CD4-positive, alpha-beta T cell treated with Interleukin-15 for 4 hours (primary cell): ENCODE measurements around the gene SNX22.

Experiments used
- DNase-seq: peaks from one replicate; pipeline ENCODE4 v3.0.0-alpha.2; 2020; ENCODE audit warnings: low spot score

SNX22 gene

GRCh38 chr15:64156652-64157331 lies 5.3 kb downstream of the SNX22 start:
- DNase-seq = no peak

- no peak for DNase-seq
Observed at GRCh38 chr15:64157599-64158125, 6.1 kb downstream of the SNX22 start.

- no peak for DNase-seq
Observed at GRCh38 chr15:64158363-64159134, 7.0 kb downstream of the SNX22 start.

- no peak for DNase-seq
Observed at GRCh38 chr15:64161688-64162477, 10.4 kb downstream of the SNX22 start.

- no peak for DNase-seq
Observed at GRCh38 chr15:64162478-64162868, 10.9 kb downstream of the SNX22 start.

- DNase-seq = peak; percentile 97
Observed at GRCh38 chr15:64162869-64163658, 11.5 kb downstream of the SNX22 start, which contains the start of gene PPIB. PPIB (minus strand) TSS chr15:64163022; CDS start chr15:64162986, 36 bp downstream.

GRCh38 chr15:64163659-64164362 lies 12.3 kb downstream of the SNX22 start:
- DNase-seq = no peak

- no peak for DNase-seq
Observed at GRCh38 chr15:64164436-64164835, 12.9 kb downstream of the SNX22 start.

- no peak for DNase-seq
Observed at GRCh38 chr15:64166102-64166890, 14.8 kb downstream of the SNX22 start.

- no peak for DNase-seq
Observed at GRCh38 chr15:64180235-64180824, 28.8 kb downstream of the SNX22 start.

- DNase-seq = no peak
Observed at GRCh38 chr15:64182859-64183370, 31.4 kb downstream of the SNX22 start.

- no peak for DNase-seq
Observed at GRCh38 chr15:64185146-64185911, 33.8 kb downstream of the SNX22 start.

GRCh38 chr15:64187396-64188191 lies 36.1 kb downstream of the SNX22 start:
- DNase-seq = no peak

- DNase-seq = no peak
Observed at GRCh38 chr15:64191971-64192830, 40.7 kb downstream of the SNX22 start.

GRCh38 chr15:64193971-64194370 lies 42.4 kb downstream of the SNX22 start:
- no peak for DNase-seq

GRCh38 chr15:64197425-64197824 lies 45.9 kb downstream of the SNX22 start:
- DNase-seq = no peak

- DNase-seq = no peak
Observed at GRCh38 chr15:64205202-64205601, 53.7 kb downstream of the SNX22 start.
